HG03139 (cell line): ENCODE data around the gene SLC38A3.

Experiments used
- ATAC-seq: cut with Tn5 transposase; IDR thresholded peaks from one replicate; pipeline ENCODE4 v1.9.1; 2021; ENCODE audit not compliant: unreplicated experiment

Gene SLC38A3

GRCh38 chr3:50168791-50169190 is 36.3 kb upstream of the SLC38A3 start:
- ATAC-seq, result no peak

DNA sequence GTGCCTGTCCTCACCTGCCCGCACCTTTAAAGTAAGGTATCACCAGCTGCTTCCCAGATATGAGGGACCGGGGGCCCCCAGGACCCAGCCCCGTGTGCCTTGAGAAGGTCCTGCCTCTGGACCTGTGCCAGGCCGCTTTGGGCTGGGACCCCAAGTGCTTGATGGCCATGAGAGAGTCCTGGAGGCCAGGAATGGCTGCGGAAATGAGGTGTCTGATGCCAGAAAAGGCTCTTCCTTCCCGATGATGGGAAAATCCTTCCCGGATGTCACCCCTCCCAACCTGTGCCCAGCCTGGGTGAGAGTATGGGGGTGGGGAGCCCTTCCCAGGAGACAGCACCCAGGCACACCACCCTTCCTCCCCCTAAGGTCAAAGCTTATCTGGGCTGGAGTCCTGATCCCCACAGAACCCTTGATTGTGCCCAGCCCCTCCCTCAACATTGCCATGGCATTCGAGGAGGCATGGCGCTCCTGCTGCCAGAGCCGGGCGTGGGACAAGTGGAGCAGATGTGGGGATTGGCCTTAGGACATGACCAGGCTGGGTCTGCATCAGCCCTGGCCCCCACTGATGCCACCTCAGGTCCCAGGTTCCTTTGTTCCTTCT is 35.7 kb upstream of the SLC38A3 start:
- no peak for ATAC-seq

GRCh38 chr3:50169858-50170257 is 35.2 kb upstream of the SLC38A3 start:
- ATAC-seq, result no peak

DNA sequence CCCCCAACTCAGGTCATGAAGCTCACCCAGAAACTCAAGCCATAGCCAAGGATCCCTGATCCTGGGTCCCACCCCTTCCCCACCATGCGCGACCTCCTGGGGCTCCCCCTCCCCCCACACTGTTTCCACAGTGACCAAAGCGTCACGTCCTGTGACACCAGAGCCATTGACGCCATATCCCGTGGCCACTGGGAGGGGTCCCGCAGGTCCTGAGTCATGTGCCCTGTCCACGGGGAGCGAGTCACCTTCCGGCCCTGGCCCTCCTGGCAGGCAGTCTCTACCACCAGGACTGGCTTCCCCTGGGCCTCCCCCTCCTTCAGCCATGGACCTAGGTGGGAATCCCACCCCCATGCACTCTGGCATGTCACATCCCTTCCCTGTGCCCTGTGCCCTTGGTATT is 34.4 kb upstream of the SLC38A3 start:
- ATAC-seq, result no peak

DNA sequence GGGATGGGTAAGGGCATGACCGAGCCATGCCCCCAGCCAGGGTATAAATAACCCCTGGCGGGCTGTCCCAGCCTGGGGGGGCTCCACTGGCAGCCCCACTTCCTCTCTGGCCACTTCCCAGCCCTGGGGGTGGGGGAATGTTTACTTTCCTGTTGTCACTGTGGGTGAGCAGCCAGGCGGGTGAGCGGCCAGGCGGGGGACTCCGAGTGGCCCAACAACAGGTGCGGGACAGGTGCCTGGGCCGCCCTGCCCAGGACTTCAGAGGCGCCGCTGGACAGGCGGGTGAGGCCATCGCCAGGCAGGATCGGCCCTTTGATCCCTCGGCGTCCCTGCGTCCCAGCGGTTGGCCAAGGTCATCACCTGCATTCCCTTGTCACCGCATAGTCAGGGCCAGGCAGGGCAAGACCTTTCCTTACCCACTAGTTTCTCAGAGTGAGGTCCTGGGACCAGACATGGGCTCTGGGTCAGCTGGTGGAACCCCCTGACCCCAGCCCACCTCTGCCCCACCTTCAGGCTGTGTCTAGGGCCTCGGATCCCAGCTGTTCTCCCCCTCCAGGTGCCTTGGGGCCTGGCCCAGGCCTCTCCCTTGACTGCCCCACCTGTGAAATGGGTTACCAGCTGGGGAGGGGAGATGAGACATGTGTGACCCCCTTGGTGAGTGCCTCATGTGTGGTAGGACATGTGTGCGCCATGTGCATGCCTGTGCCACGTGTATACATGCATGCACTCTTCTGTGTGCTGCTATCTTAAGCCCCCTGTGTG is 33.4 kb upstream of the SLC38A3 start:
- ATAC-seq, result no peak

DNA sequence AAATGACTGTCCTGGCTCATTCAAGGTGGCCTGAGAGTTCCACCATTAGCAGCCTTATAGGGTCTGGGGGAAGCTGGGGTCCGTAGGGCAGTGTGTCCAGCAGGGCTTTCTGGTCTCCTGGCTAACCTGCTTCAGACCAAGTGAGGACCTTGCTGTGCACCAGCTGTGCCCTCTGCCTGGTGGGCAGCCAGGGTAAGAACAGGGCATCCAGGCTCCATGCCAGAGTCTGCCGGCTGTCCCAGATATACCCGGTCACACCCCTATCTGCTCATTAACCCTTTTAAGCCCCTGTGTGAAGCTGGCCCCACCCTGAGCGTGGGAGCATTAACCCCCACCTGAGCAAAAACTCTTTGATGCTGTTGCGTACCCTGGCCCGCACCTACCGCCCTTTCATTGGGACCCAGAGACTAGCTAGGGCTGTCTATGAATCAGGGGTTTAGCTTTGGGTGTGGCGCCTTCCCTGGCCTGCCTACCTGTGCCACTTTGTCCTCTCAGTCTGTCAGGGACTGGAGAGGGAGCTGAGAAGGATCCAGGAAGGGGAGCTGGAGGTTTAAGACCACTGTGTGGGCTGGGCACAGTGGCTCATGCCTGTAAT is 32.3 kb upstream of the SLC38A3 start:
- no peak for ATAC-seq

- no peak for ATAC-seq
Measured at GRCh38 chr3:50173685-50174516, 31.2 kb upstream of the SLC38A3 start.

GRCh38 chr3:50174517-50174895 is 30.6 kb upstream of the SLC38A3 start:
- ATAC-seq, result no peak

- ATAC-seq, result no peak
Measured at GRCh38 chr3:50174947-50175524, 30.0 kb upstream of the SLC38A3 start.

DNA sequence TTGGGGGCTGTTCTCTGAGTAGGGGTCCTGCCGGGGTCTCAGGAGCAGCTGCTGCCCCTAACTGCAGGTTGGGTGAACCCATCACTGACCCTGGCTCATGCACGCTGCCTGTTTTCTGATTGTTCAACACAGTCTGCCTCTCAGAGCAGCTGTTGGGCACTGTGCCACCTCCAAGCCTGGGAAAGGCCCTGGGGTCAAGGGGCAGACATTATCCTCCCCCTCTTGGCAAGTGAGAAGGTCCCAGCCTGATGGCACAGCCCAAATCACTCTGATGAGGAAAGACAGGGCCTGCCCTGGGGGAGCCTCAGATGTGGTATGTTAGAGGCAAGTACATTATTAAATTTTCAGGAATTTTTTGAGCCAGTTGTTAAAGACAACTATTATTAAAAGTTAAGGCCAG is 27.7 kb upstream of the SLC38A3 start:
- no peak for ATAC-seq

DNA sequence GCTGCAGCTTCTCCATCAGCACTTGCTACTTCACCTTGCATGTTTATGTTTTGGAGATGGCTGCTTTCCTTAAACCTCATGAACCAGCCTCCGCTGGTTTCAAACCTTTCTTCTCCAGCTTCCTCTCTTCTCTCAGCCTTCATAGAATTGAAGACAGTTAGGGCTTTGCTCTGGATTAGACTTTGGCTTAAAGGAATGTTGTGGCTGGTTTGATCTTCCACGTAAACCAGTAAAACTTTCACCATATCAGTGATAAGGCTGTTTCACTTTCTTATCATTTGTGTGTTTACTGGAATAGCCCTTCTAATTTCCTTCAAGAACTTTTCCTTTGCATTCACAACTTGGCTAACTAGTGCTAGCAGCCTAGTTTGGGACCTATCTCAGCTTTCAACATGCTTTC is 25.4 kb upstream of the SLC38A3 start:
- no peak for ATAC-seq

- ATAC-seq, result no peak
Measured at GRCh38 chr3:50181985-50182384, 23.1 kb upstream of the SLC38A3 start.

DNA sequence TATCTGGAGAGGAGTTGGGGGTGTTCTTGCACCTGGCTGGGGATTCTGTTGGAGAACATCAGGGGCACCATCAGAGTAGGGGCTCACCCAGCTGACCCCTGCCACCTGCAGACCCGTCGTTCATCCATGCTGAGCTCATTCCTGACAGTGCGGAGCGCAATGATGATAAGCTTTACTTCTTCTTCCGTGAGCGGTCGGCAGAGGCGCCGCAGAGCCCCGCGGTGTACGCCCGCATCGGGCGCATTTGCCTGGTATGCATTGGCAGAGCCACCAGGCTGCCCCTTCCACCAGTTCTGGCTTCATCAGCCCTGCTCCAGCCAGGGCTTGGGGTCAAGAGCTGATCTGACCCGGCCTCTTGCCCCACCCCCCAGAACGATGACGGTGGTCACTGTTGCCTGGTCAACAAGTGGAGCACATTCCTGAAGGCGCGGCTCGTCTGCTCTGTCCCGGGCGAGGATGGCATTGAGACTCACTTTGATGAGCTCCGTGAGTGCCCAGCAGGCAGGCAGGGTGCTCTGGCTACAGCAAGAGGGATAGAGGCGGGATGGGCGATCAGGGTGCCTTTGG is 22.5 kb upstream of the SLC38A3 start:
- no peak for ATAC-seq

- no peak for ATAC-seq
Measured at GRCh38 chr3:50183755-50184154, 21.3 kb upstream of the SLC38A3 start.

DNA sequence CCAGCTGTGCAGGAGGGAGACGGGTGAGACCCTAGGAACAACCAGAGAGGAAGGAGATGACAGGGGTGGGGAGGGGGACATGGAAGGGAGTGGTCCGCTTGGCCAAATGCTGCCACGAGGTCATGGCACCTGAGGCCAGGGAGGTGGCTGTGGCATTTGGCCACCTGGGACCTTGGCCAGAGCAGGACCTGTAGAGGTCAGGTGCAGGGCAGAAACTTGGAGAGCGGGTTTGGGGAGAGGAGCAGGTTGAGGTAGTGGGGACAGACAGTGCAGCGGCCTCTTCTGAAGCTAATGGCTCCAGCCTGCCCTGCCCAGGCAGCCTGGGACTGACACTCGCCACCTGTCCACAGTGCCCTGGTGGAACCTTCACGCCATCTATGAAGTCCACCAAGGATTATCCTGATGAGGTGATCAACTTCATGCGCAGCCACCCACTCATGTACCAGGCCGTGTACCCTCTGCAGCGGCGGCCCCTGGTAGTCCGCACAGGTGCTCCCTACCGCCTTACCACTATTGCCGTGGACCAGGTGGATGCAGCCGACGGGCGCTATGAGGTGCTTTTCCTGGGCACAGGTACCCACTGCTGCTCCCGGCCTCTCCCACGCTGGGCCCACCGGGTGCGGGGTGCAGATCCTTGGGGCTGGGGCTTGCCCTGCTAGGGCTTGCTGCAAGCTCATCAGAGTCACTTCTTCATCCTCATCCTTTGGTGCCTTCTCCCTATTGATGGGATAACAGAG is 20.7 kb upstream of the SLC38A3 start:
- ATAC-seq, result no peak

GRCh38 chr3:50185230-50185629 is 19.8 kb upstream of the SLC38A3 start:
- ATAC-seq, result no peak

DNA sequence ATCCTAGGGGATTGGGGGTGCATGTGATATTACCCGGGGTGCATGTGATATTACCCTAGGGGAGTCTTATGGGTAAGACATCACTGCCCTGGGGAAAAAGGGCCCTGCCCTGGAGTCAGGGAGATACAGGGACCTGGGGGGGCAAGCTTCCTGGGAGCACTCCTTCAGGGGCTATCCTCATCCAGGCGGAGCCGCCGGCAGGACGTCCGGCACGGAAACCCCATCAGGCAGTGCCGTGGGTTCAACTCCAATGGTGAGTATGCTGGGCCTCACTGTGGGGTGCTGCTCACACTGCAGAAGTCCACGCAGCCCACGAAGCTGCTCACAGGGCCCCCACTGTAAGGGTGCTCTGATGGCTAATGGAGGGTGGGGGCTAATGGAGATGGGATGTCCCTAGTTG is 19.0 kb upstream of the SLC38A3 start:
- no peak for ATAC-seq

GRCh38 chr3:50187750-50188149 is 17.3 kb upstream of the SLC38A3 start:
- ATAC-seq, result no peak

DNA sequence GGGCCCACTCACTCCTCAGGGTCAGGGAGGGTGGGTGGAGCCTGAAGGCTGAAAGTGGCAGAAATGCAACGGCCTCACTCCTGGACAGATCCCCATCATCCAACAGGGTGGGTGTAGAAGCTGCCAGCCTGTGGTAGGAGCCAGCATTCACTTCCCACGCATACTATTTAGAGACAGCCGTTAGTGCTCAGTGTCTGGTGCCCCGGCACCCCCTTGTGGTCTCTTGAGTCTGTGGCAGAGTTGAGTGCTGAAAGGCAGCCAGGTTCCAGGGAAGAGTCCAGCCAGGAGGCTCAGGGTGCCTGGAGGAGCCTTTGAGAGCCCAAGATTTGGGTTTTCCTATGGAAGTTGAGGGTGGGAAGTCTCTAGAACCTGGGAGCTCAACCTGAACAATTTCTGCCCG is 15.8 kb upstream of the SLC38A3 start:
- no peak for ATAC-seq

DNA sequence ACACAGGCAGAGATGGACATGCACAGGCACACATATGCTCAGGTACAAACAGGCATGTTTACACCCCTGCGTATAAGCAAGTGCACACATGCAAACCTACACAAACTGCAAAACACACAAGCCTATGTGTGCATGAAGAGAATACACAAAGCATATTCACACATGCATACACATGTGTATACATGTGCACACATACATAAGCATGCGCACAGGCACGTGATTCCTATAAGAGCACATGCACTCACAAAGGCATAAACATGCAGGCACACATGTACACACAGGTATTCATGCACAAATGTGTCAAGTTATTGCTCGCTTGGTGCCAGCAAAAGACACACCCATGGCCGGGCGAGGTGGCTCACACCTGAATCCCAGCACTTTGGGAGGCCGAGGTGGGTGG is 15.1 kb upstream of the SLC38A3 start:
- ATAC-seq, result no peak
